DMS153 (cell line): ENCODE results near the gene ZCCHC24.

Source experiments
- DNase-seq: peaks from one replicate; lab custom pipeline; 2025; lab: John Stamatoyannopoulos, UW

The ZCCHC24 gene

DNA sequence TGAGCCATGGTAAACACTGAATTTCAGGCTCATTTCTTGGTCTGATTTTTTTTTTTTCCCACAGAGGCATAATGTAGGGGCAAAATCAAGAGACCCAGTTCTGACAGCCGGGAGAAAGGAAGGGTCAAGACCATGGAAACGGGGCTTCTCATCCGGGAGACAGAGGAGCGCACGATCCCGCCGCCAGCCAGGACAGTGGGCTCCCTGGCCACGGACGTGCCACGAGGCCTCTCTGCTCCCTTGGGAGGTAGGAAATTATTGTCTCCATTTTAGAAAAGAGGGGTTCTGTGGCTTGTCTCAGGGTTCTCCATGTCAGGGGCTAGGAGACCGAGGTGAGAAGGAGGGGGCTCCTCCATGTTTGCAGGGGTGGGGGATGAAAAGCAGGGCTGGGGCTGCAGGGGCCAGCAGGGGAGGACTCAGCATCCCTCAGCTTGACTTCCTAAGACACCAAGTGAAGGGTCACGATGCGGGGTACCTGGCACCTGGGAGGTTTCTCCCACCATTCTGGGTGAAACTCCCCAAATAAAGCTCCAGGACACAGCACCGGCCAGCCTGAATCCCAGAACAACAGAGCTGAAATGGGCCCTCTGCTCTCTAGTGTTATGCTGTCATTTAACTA, 60.5 kb downstream of the ZCCHC24 start:
- no peak for DNase-seq

- no peak for DNase-seq
Observed at GRCh38 chr10:79383974-79384606, 61.3 kb downstream of the ZCCHC24 start.

- no peak for DNase-seq
Observed at GRCh38 chr10:79382491-79382941, 62.9 kb downstream of the ZCCHC24 start.

DNA sequence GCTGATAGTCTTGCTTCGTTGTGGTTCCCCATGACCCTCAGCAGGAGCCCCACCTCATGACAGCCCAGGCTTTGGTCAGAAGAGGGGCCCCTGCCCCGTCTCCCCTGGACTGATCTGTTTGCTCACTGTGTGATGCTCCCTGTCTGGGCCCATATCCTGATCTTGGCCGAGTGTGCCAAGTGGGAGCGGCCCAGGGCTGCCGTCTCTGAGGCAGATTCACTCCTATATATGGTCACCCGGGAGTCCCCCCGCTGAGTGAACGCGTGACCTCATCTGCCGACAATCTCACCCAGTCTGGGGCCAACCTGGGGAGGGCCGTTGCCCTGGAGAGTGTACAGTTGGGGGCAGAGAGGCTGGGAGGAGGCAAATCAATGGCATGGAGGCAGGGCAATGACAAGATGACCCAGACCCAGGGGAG, 63.6 kb downstream of the ZCCHC24 start:
- DNase-seq: no peak

- DNase-seq: no peak
Observed at GRCh38 chr10:79380946-79381721, 64.3 kb downstream of the ZCCHC24 start.

GRCh38 chr10:79380125-79380945, 65.1 kb downstream of the ZCCHC24 start:
- DNase-seq: peak; percentile 75

GRCh38 chr10:79379512-79380124, 65.8 kb downstream of the ZCCHC24 start:
- no peak for DNase-seq

DNA sequence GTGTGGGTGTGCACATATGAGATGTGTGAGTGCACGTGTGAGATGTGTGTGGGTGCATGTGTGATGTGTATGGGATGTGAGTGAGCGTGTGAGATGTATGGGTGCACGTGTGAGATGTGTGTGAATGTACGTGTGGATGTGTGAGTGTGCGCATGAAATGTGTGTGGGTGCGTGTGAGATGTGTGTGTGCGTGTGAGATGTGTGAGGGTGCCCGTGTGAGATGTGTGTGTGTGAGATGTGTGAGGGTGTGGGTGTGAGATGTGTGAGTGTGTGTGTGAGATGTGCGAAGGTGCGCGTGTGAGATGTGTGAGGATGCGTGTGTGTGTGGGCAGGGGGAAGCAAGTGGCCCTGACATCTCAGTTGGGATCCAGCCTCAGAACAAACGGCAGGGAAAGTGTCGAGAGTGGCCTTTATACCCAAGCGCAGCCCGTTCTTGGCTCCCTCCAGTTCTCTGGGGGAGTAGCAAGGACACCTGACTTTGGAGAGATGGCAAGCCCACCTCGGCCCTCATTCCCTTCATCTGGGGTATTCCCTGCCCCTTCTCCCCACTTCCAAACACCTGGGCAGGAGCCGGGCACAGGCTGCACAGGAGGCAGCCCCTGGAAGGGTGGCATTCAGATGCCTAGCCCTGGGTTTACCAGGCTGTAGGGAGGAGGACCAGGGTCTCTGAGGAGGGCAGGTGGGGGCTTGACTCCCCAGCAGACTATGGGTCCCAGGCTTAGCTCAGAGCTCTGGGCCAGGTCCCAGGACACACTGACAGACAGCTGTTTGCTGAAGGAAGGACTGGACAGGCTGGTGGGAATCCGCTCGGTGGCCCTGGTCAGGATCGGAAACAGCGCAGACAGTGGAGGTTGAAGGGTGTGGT, 66.5 kb downstream of the ZCCHC24 start:
- no peak for DNase-seq

DNA sequence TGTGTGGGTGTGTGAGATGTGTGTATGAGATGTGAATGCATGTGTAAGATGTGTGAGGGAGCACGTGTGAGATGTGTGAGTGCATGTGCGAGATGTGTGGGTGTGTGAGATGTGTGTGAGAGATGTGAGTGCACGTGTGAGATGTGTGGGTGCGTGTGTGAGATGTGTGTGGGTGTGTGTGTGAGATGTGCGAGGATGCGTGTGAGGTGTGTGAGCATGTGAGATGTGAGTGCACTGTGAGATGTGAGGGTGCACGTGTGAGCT, 67.1 kb downstream of the ZCCHC24 start:
- DNase-seq: no peak

- no peak for DNase-seq
Observed at GRCh38 chr10:79377557-79378382, 67.7 kb downstream of the ZCCHC24 start.

DNA sequence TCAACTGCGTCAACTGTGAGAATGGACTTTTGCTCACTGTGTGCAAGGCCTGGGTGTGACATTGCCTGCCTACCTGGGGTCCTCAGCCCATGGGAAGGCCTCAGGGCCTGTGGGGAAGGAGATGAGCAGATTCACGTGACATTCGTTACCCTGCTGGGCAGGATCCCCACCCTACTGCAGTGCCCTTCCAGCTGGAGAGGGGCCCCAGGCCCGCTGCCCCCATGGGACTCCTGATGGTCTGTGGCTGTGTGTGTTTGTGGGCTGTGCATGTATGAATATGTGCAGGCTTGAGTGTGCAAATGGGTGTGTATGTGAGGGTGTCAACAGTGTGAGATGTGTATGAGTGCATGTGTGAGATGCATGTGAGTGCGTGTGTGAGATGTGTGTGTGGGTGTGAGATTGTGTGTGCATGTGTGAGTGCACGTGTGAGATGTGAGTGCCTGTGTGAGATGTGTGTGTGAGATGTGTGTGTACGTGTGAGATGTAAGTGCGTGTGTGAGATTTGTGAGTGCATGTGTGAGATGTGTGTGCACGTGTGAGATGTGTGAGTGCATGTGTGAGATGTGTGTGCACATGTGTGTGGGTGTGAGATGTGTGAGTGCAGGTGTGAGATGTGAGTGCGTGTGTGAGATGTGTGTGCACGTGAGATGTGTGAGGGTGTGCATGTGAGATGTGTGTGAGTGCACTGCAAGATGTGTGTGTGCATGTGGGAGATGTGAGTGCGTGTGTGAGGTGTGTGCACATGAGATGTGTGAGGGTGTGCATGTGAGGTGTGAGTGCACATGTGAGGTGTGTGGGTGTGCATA, 68.5 kb downstream of the ZCCHC24 start:
- no peak for DNase-seq

DNA sequence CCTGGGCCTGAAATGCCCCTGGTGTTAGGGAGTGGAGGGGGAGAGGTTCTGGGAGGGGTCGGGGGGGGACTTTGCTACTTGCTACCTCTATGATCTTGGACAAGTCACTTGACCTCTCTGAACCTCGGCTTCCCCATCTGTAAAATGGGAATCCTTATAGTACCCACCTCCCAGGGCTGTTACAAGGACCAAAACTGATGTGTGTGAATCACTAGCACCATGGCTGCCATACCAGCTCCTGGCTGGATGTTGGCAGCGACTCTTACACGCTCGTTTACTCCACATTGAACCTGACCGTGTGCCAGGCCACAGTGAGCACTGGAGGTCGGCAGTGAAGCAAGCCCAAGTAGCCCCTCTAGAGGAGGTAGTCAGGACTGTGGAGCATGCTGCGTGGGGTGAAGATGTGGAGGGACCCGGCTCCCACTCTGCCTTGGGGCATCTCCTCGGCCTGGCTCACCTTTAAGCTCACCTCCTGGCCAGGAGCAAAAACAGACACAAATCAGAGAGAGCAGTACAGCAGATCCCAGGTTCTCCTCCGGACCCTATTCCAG, 69.3 kb downstream of the ZCCHC24 start:
- no peak for DNase-seq

- DNase-seq: no peak
Observed at GRCh38 chr10:79375321-79376077, 69.9 kb downstream of the ZCCHC24 start.

- no peak for DNase-seq
Observed at GRCh38 chr10:79374312-79375191, 70.9 kb downstream of the ZCCHC24 start.

GRCh38 chr10:79372871-79373270, 72.6 kb downstream of the ZCCHC24 start:
- DNase-seq: no peak

- no peak for DNase-seq
Observed at GRCh38 chr10:79367426-79368189, 77.8 kb downstream of the ZCCHC24 start.
